ENCODE measurements around the gene CABLES1. TPM values are rescaled to one million over a fixed set of nuclear protein-coding genes. Genes with fewer than 3 reads are reported as not detected.

The CABLES1 gene
- polyA plus RNA-seq, 1 of the 3 experiments (the other 2 are of a cell fraction): 2.2 TPM

DNA sequence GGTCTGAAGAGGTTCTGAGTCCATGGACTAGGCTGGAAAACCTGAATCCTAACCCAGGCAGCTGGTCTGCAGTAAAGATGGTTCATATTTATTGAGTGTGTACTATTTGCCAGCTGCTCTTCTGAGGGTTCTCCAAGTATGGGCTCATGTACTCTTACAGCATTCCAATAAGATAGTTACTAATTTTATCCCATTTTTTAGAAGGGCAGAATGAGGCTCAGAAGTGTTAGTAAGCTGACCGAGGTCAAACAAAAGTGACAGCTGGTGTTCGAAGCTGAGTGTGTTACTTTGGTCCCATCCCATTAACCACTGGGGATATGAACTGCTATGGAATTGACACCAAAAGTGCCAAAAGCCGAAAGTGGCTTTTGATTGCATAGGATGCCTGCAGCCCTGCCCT lies 76.9 kb downstream of the CABLES1 start:
- CTCF ChIA-PET: interaction anchor here (2.0 kb wide), 1 partner anchor 11 kb away, joined by 6 read pairs; no protein-coding TSS in a partner anchor
- Histone ChIP-seq H3K27ac (ENCODE audit: low read depth in 2 of 2, low read length in 1 of 2) (no peak overlapping the region), H3K4me3 (ENCODE audit: low read depth in 2 of 2, low read length in 1 of 2) (no peak overlapping the region), H3K9me3 (no peaks in the 10 kb centered on the region), H3K9me2 (no peaks in the 10 kb centered on the region), H3F3A (replicated peaks; ENCODE audit: insufficient read depth) (no peaks in the 10 kb centered on the region), H3K4me2 (no peak overlapping the region), H3K36me3 (replicated peaks in 1 of 2; ENCODE audit: control insufficient read depth in 1 of 2, insufficient read depth in 2 of 2, low read length in 1 of 2) (peaks cover 0 to 8% of the 10 kb centered on the region in 2 experiments), H3K4me1 (ENCODE audit: control insufficient read depth in 1 of 2, insufficient read depth in 2 of 2, low read depth in 1 of 2, low read length in 1 of 2) (peaks cover 0 to 3% of the 10 kb centered on the region in 2 experiments; a peak in 1 of 4 replicates), H2AFZ (ENCODE audit: low read depth) (no peak overlapping the region), H3K9ac (no peak overlapping the region), H3K79me2 (ENCODE audit: insufficient read depth) (no peaks in the 10 kb centered on the region), H3K27me3 (ENCODE audit: insufficient read depth) (no peaks in the 10 kb centered on the region), H4K20me1 (ENCODE audit: insufficient read depth) (no peaks in the 10 kb centered on the region)
- TF ChIP-seq SMC3 (IDR thresholded peaks at IDR 0.05; ENCODE audit: low read depth, low read length): no peak
- TF ChIP-seq TCF12 (IDR thresholded peaks at IDR 0.05): no peak
- TF ChIP-seq NRF1 (IDR thresholded peaks at IDR 0.05; ENCODE audit: low read depth, low read length): no peak
- no peak for TF ChIP-seq EZH2phosphoT487 (IDR thresholded peaks at IDR 0.05; ENCODE audit: borderline replicate concordance, low read depth)
- no peak for TF ChIP-seq TEAD4 (IDR thresholded peaks at IDR 0.05; ENCODE audit: borderline replicate concordance, insufficient read depth)
- TF ChIP-seq ELF1 (IDR thresholded peaks at IDR 0.05): no peak
- no peak for TF ChIP-seq CHD2 (IDR thresholded peaks at IDR 0.05; ENCODE audit: low read length, partially characterized antibody)
- POLR2A ChIA-PET: no interaction called here
- no peak for DNase-seq
- WGBS (ENCODE audit: low lambda C conversion rate): 94% methylated on average over 3 of the region's 3 CpGs

- no peak for DNase-seq
- no peak overlapping the region for H2AFZ ChIP-seq (ENCODE audit: low read depth)
- H3K27ac ChIP-seq (ENCODE audit: low read depth in 2 of 2, low read length in 1 of 2): no peak overlapping the region
- H3K9ac ChIP-seq: no peak overlapping the region
- no peaks in the 10 kb centered on the region for H3K79me2 ChIP-seq (ENCODE audit: insufficient read depth)
- H3K9me2 ChIP-seq: no peaks in the 10 kb centered on the region
- peaks cover 0 to 3% of the 10 kb centered on the region in 2 experiments; a peak in 1 of 4 replicates for H3K4me1 ChIP-seq (ENCODE audit: control insufficient read depth in 1 of 2, insufficient read depth in 2 of 2, low read depth in 1 of 2, low read length in 1 of 2)
- H3K4me3 ChIP-seq (ENCODE audit: low read depth in 2 of 2, low read length in 1 of 2): no peak overlapping the region
- ChIA-PET CTCF (interaction anchor here (2.0 kb wide), 1 partner anchor 12 kb away, joined by 6 read pairs; no protein-coding TSS in a partner anchor), POLR2A (no interaction called here)
- H3K9me3 ChIP-seq: no peaks in the 10 kb centered on the region
- H3F3A ChIP-seq (replicated peaks; ENCODE audit: insufficient read depth): no peaks in the 10 kb centered on the region
- no peak overlapping the region for H3K4me2 ChIP-seq
- no peaks in the 10 kb centered on the region for H3K27me3 ChIP-seq (ENCODE audit: insufficient read depth)
- H4K20me1 ChIP-seq (ENCODE audit: insufficient read depth): no peaks in the 10 kb centered on the region
- TF ChIP-seq TAF1 (IDR thresholded peaks at IDR 0.05; ENCODE audit: borderline replicate concordance, low read depth, low read length) (no peak), MAX (IDR thresholded peaks at IDR 0.05; ENCODE audit: low read depth) (no peak)
- peaks cover 0 to 4% of the 10 kb centered on the region in 2 experiments for H3K36me3 ChIP-seq (replicated peaks in 1 of 2; ENCODE audit: control insufficient read depth in 1 of 2, insufficient read depth in 2 of 2, low read length in 1 of 2)
Observed at GRCh38 chr18:23213200-23213599, 77.9 kb downstream of the CABLES1 start.

- Histone ChIP-seq H3K4me2 (no peak overlapping the region), H3K27me3 (ENCODE audit: insufficient read depth) (no peaks in the 10 kb centered on the region), H3K4me1 (ENCODE audit: control insufficient read depth in 1 of 2, insufficient read depth in 2 of 2, low read depth in 1 of 2, low read length in 1 of 2) (peaks cover 0 to 7% of the 10 kb centered on the region in 2 experiments; a peak in 1 of 4 replicates), H3K9me3 (no peaks in the 10 kb centered on the region), H3K4me3 (ENCODE audit: low read depth in 2 of 2, low read length in 1 of 2) (no peak overlapping the region), H3K27ac (ENCODE audit: low read depth in 2 of 2, low read length in 1 of 2) (no peak overlapping the region), H4K20me1 (ENCODE audit: insufficient read depth) (no peaks in the 10 kb centered on the region), H3K9me2 (no peaks in the 10 kb centered on the region), H3K79me2 (ENCODE audit: insufficient read depth) (no peaks in the 10 kb centered on the region), H2AFZ (ENCODE audit: low read depth) (no peak overlapping the region), H3K36me3 (replicated peaks in 1 of 2; ENCODE audit: control insufficient read depth in 1 of 2, insufficient read depth in 2 of 2, low read length in 1 of 2) (peaks cover 0 to 4% of the 10 kb centered on the region in 2 experiments), H3K9ac (no peak overlapping the region), H3F3A (replicated peaks; ENCODE audit: insufficient read depth) (no peaks in the 10 kb centered on the region)
- no peak for TF ChIP-seq NFIC (IDR thresholded peaks at IDR 0.05; ENCODE audit: borderline replicate concordance)
- TF ChIP-seq SMC3 (IDR thresholded peaks at IDR 0.05; ENCODE audit: low read depth, low read length): no peak
- TF ChIP-seq, protein P1, sequence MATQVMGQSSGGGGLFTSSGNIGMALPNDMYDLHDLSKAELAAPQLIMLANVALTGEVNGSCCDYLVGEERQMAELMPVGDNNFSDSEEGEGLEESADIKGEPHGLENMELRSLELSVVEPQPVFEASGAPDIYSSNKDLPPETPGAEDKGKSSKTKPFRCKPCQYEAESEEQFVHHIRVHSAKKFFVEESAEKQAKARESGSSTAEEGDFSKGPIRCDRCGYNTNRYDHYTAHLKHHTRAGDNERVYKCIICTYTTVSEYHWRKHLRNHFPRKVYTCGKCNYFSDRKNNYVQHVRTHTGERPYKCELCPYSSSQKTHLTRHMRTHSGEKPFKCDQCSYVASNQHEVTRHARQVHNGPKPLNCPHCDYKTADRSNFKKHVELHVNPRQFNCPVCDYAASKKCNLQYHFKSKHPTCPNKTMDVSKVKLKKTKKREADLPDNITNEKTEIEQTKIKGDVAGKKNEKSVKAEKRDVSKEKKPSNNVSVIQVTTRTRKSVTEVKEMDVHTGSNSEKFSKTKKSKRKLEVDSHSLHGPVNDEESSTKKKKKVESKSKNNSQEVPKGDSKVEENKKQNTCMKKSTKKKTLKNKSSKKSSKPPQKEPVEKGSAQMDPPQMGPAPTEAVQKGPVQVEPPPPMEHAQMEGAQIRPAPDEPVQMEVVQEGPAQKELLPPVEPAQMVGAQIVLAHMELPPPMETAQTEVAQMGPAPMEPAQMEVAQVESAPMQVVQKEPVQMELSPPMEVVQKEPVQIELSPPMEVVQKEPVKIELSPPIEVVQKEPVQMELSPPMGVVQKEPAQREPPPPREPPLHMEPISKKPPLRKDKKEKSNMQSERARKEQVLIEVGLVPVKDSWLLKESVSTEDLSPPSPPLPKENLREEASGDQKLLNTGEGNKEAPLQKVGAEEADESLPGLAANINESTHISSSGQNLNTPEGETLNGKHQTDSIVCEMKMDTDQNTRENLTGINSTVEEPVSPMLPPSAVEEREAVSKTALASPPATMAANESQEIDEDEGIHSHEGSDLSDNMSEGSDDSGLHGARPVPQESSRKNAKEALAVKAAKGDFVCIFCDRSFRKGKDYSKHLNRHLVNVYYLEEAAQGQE (IDR thresholded peaks at IDR 0.05; ENCODE audit: low read depth, low read length): no peak
- no peak for TF ChIP-seq JUND (IDR thresholded peaks at IDR 0.05)
- no peak for TF ChIP-seq RAD21 (IDR thresholded peaks at IDR 0.05; ENCODE audit: low read length)
- TF ChIP-seq FOSL2 (IDR thresholded peaks at IDR 0.05; ENCODE audit: borderline replicate concordance, low read depth): no peak
- TF ChIP-seq USF2 (IDR thresholded peaks at IDR 0.05; ENCODE audit: borderline replicate concordance, low read depth, low read length): no peak
- TF ChIP-seq ELF1 (IDR thresholded peaks at IDR 0.05): no peak
- TF ChIP-seq PBX3 (IDR thresholded peaks at IDR 0.05): no peak
- TF ChIP-seq YY1 (IDR thresholded peaks at IDR 0.05; ENCODE audit: low read depth): no peak
- 92% methylated on average over 11 of the region's 11 CpGs for WGBS (ENCODE audit: low lambda C conversion rate)
- no peak for DNase-seq
- CTCF ChIA-PET: no interaction called here
- POLR2A ChIA-PET: no interaction called here
Observed at GRCh38 chr18:23217781-23218180, 82.5 kb downstream of the CABLES1 start.
